HK-2 (cell line): ENCODE results near the gene DPP6.

ENCODE experiments used
- DNase-seq: peaks from one replicate; pipeline ENCODE4 v3.0.0-alpha.2; 2018; ENCODE audit not compliant: unreplicated experiment

DPP6 gene

DNA sequence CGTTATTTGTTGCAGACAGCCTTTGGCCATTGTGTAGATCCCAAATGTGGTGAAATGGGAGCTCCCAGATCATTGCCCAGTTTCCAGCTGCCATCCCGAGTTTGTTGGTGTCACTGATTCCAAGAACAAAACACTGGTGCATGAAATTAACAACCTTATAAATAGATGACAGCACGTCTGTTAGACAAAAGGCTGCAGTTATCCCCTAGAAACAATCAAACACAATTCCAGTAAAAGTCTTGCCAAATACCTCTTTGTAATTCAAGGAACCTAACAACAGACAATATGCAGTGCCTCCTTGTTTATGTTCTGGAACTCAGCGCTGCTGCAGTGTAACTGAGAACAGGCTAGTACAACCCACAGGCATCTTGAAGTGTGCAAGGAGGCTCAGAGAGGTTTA, 546.2 kb downstream of the DPP6 start:
- DNase-seq = no peak

DNA sequence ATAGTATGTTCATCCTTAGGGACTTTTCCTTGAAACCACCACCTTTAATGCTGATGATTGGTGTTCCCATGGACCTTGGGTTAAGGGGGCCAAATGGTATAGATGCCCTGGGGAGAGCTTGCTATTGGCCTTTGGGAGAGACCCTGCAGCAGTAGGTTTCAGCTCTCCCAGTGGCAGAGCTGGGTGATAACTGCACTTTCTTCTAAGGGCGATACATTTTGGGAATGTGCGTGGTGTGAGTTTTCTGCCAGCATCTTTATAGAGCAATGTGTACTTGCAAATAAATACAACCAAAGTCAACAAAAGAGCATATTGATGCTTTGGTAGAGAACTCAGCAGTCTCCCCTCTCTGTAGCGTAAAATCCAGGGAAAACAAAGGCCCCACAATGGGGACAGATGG, 546.7 kb downstream of the DPP6 start:
- no peak for DNase-seq

DNA sequence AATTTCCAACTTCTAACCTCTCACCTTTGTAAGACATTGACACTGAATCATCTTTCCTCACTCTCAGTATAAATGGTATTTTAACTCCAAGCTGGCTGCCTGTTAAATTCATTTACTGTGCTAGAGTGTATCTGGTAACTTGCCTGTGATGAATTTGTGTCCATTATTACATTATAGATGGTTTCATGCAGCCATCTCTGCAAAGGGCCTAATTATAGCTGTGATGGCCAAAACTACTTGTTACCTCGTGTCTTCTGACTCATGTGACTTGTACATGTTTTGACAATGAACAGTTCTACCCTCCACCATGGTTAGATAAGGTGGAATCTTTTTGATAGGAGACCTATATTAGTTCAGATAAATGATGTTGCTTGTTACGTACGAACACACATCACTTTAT, 558.7 kb downstream of the DPP6 start:
- DNase-seq = no peak

DNA sequence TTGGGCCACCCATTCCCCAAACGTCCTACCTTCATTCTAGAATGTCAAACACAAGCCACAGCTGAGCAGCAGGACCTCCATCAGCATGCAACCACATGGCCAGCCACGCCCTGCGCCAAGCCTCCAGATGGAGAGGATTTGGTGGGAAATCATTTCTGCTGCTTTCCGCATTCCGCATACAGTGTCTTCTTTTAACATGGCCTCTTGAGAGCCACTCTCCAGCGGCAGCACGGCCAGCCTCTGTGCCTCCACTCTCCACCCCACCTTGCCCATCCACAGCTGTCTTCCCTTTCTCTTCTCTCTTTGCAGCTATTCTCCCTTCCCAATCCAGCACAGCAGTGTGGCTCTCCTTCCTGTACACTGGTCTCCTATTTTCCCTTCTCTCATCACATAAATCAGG, 561.6 kb downstream of the DPP6 start:
- DNase-seq = no peak

DNA sequence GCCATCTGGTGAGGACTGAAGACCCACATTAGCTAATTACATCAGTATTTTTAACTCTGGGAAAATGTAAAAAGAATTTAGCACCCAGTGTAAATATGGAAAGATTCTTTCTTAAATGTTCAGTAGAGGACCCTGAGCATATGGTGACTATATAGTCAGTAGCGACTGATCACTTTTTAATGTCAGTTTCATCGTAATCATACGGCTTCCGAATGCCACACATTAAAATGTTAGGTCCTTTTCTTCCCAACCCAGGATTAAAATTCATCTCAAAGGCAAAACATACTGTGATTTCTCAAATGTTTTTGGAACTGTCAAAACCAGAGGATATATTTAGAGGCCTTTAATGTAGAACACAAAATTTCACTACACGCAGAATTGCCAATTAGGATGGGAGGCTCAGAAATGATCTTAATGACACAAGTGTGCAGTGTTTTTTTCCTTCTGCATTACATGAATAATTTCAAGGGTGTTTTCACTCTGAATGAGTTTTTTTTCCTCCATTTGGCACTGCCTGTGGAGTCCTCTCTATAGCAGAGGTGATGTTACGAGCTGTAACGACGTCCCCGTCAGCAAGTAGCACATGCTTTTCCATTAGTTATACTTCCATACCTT, 568.0 kb downstream of the DPP6 start:
- DNase-seq = no peak

DNA sequence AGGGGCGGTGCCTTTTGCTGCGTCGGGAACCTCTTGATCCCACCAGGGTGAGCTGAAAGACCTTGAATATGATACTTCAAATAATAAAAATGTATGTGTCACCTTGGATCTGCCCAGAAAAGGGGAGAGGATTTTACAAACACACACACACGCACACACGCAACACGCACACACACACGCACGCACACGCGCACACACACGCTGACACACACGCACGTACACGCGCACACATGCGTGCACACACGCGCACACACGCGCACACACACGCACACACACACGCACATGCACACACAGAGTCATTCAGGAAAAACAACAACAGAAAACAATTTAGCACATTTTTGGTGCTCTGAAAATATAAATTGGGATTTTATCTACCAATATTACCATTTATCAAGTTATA, 571.2 kb downstream of the DPP6 start:
- no peak for DNase-seq

DNA sequence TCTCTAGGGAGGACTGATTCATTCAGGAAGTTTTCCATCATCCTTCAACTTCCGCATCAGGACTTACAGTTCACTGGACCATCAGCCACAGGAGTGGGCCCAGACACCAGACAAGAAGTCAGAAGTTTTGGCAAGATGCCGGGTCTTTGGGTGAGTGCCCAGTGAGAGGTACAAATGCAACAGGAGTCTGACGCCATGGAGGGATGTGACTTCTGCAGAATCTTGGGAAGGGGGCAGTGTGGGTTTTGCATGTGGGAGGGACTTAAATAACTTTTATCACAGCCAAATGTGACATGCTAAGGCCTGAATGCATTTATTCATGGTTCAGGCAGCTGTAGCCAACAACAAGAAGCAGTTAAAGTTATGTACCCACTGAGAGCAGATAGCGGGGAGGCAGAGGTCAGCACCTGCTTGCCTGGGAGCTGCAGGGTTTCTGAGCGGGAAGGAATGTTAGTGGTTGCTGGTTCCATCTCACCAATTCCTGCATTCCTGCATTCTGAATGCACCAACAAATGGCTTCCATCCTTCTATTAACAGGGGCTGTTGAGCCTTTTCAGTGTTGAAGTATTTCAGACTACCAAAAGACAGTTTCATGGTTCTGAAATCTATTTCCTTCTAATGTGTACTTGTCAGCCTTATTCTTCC, 575.6 kb downstream of the DPP6 start:
- no peak for DNase-seq

DNA sequence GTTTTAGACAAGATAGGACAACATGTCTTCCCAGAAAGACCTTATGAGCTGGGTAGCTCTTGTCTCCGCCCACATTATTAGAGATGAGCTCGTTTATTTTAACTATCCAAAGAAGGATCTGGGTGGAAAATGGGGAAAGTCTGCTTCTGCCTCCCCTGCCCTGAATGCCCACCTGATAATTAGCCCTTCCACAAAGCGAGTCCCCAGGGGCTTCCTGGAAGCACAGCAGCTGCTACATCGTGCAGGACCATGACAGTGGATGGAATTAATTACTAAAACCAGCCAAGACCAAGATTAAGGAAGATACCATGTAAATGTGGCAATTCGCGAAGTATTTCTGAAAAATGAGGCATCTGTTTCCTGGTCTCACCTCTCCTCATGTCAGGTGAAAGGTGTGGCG, 576.4 kb downstream of the DPP6 start:
- DNase-seq = no peak

DNA sequence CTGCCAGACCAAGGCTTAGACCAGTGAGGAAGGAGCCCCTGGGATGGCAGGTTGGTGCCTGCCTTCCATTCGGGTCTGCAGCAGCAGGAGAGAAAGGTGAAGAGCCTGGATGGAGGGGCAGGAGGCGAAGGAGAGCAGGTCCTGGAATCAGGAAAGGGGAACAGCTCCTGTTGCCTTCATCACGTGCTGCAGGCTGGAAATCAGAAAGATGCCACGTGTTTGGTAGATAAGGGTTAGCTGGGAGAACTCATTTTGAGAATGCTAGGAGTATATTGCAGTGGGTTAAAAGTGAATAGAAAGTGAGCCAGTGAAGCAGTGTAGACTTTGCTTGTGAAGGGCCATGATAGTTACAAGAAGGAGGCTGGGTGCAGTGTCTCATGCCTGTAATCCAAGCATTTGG, 579.0 kb downstream of the DPP6 start:
- no peak for DNase-seq

DNA sequence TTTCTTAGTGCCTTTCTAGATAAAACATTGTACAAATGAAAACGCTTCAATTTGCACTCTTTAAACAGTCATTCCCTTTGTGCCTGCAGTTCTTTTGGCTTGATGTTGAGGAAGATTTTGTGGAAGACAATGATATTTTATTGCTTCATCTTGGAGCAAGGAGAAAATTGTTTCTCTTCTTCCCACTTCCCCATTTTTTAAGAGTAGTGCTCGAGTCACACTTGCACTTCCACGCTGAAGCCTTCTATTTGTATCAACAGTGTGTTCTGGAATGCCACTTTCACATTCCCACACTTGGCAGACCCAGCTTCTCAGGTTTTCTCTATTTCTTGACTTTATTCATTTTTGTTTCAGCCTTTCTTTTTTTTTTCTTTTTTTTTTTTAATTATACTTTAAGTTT, 581.4 kb downstream of the DPP6 start:
- DNase-seq = no peak

DNA sequence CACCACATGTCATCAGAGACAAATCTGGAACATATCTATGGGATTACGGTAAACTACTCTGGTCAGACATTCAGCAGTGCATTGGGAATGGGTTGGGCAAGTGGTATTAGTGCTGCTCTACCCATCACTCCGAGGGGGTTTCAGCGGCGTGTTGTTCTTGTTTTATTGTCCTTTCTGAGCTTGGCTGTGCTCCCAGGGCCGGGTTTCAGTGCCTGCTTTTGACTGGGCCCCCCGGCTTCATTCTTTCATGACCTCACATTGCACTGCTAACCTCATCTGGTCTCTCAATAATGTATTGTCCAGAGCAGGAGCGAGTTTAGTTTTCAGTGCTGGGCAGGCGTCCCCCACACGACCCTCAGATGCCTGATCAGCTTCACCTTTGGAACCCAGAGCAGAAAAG, 586.1 kb downstream of the DPP6 start:
- no peak for DNase-seq

DNA sequence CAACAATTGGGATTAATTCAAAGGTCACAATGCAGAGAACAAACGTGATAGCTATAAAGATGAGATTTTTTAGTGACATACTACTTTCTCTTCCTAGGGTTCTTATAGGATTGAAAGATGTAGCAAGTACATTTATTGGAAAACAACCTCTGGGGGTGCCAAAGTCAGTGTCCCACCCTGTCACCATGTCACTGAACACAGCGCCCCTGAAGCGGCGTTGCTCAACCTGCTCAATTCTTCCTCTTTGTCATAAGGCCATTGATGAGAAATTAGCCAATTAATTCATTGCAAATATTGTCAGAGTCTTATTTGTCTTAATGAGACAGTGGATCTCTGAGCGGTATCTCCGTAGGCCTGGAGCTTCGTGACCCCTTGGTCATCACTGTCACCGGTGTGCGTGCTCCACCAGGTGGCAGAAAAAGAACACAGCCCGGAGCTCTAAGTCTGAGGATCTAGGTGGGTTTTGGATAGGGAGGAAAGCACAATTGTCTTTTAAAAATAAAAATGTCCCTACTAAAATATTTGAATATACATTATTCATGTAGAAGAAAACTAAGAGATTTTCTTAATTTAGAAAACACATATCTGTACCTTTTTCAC, 588.2 kb downstream of the DPP6 start:
- no peak for DNase-seq

DNA sequence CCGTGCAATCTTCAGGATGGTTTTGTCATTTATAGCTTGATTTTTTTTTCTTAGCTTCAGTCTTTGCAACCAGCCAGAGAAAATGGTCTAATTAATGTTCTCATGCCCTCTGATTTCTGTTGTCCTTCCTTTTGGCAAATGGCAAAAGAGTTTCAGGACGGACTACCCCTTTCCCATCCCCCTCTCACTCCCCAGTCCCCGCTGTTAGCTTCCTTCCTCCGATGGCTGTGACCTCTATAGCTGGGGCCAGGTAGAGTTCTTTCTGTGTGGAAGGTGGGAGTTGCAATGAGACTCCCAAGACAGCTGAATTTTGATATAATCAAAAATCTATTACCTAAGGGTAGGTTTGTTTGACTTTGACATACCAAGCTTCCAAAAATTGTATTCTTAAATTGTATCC, 588.7 kb downstream of the DPP6 start:
- DNase-seq = no peak

DNA sequence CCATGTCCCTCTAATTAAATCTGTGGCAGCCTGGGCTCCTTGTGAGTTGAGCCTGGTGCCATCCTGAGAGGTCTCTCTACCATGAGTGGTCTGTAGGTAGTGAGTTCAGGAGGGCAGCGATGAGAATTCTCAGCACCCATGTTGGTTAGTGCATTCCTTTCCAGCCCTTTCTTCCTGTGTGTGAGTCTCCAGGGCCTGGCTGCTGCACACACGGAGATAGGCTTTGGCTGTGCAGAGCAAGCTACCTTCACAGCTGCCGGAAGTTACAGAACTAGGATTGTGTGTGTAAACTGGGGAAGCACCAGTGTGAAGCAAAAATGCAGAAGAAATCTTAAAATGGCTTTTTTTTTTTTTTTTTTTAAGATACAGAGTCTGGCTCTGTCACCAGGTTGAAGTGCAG, 592.2 kb downstream of the DPP6 start:
- DNase-seq = no peak

DNA sequence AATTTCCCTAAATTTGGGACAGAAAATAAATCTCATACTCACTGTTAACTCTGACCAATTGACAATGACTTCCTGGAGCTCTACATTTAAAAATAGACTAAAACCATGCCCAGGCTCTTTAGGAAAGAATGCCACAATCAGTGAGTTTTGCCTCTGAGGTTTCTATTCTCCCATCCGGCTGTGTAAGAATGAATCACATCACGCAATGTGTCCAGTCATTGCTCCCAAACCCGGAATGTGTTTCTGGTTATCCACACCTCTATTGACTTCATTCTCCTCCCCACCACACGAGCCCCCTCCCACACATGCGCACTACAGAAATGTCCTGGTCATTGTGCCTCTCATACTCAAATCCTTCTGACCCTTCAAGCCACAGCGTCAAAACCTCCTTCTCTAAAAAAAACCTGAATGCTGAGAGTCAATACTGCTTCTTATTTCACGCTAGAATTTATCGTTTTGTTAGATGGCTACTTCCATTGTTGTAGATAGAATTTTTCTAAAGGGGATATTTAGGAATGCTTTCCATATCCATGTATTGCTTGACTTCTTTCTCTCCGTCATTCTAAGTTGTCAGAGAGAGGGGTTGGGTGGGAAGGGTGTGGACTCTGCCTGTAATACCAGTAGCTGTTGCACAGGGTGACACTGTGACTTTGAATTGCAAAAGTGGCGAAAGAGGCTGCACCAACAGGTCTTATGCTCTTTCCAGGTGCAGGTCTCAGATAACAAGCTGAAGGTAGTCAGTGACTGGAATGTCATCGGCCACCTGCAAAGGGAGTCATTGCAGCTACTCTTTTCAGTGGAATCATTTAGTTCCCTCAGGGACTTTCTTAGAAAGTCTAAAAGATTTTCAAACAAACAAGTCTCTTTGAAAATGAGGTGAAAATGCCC, 594.2 kb downstream of the DPP6 start:
- no peak for DNase-seq

DNA sequence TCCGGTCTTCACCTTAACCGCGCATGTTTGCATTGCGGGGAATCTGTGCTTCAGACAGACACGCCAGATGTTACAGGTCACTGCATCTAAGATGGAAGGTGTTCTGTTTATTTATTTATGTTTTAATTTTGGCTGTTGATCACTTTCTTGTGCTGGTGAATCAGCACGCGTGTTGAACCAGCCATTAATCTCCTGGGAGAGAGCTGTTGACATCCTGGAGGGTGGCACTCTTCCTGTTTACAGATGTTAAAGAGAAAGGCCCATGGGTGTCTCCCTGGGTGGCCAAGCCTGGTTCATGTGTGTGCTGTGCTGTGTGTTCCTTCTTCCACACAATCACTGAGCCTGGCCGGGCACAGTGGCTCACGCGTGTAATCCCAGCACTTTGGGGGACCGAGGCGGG, 595.4 kb downstream of the DPP6 start:
- no peak for DNase-seq

DNA sequence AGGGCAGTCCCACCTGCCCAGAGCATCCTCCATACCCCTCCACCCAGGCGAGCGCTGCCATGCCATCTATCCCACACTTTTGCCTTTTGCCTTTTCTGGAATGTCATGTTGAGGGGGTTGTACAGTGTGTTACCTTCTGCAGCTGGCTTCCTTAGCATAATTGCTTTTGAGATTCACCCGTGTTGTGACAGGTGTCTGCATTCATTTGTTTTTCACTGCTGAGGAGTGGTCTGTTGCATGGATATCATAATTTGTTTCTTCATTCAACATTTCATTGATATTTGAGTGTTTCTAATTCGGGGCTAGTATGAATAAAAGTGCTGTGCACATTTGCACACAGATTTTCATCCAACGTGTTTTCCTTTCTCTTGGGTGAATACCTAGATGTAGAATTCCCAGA, 596.8 kb downstream of the DPP6 start:
- DNase-seq = no peak

DNA sequence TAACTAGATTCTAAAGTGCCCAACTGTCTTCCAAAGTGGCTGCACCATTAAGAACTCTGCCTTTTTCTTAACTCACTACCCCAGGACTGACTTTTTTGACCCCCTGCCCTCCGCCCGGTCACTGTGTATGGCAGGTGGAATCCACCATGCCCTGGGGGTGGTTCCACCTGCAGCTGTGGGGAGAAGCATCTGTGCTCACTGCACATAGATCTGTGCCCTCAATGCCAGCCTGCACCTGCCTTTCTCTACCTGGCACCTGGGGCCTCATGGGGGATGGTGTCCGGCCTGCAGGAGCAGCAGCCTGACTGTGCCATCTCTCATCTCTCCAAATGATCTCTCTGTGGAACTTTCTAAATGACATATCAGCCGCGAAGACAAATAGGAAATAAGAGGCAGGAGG, 597.2 kb downstream of the DPP6 start:
- DNase-seq = no peak

DNA sequence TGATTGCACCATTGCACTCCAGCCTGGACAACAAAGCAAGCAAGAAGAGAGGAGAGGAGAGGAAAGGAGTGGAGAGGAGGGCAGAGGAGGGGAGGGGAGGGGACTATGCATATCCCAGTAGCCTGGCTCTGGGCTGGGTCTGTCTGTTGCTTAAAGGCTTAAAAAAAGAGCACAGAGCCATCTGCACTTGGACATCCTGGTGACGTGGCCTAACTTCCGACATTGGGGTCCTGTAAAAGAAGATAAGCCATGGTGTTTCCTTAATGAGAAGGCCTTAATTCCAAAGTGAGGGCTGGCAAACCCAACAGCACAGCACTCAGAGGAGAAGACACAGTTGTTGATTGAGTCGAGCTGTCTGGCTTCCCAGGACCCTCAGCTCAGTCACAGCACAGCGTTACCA, 598.1 kb downstream of the DPP6 start:
- DNase-seq = no peak

DNA sequence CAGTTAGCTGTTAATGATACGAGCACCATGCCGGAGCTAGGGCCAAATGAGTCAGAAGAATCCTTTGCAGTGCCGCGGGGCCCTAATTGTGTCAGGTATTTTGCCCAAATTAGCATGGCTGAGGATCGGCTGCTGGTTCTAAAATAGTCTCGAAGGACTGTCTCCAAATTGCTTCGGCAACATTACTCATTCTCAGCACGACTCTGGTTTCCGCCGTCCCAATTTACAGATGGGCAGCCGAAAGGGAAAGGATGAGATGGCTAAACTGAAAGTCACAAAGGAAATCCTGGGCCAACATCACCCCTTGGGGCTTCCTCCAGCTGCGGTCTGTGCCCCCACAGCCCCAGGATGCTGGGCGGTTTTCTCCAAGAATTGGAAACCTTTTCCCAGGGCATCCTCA, 599.3 kb downstream of the DPP6 start:
- no peak for DNase-seq

DNA sequence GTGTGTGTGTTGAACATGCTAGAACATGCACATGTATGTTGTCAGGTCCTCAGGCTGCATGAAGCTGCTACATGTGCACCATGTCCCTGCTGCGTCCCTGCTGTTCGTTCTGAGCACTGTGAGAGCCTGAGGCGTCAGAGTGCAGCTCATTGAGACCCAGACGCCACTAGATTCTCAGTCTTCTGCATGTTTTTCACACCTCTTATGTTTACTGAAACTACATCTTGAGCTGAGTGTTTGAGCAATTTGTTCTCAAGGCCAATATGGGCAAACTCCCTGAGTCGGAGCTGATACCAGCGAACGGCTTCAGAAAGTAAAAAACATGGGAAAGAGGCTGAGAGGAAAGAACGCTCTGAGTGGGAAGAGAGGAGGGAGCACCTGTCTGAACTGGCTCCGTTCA, 600.4 kb downstream of the DPP6 start:
- no peak for DNase-seq

DNA sequence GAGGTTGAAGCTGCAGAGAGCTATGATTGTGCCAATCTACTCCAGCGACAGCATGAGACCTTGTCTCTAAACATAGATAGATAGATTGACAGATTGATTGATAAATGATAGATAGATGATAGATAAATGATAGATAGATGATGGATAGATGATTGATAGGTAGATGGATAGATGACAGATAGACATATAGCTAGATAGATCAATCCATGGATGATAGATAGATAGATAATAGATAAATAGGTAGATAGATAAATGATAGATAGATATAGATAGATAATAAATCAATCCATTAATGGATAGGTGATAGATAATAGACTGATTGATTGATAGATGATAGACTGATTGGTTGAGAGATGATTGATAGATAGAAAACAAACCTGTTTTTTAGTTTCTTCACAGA, 601.1 kb downstream of the DPP6 start:
- no peak for DNase-seq

DNA sequence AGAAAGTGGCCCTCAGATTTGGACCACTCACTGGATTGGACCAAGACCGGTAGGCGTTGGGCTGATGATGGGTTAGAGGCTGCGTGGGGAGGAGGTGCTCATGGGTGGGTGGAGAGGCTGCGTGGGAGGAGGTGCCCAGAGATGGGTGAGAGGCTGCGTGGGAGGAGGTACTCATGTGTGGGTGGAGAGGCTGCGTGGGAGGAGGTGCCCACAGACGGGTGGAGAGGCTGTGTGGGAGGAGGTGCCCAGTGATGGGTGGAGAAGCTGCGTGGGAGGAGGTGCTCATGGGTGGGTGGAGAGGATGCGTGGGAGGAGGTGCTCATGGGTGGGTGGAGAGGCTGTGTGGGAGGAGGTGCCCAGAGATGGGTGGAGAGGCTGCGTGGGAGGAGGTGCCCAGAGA, 604.4 kb downstream of the DPP6 start:
- no peak for DNase-seq
